ENCODE results near the gene SCN2B.
A peak's percentile ranks its signal among the peaks of the same experiment; 100 is the strongest.

The SCN2B gene

GRCh38 chr11:118214210-118214914 lies 37.9 kb upstream of the SCN2B start:
- peak; percentile 51 to 75 (median 68) for DNase-seq
- Histone ChIP-seq H3K27me3 (replicated peaks in 2 of 5; ENCODE audit: control insufficient read depth in 4 of 5, insufficient read depth in 5 of 5, low read length in 4 of 5) (no peaks in the 10 kb centered on the region), H3K4me1 (ENCODE audit: control extremely low read depth in 1 of 4, control insufficient read depth in 4 of 4, insufficient read depth in 4 of 4, low read length in 3 of 4) (peaks cover 42 to 77% (median 68%) of the 10 kb centered on the region in 4 experiments), H3K27ac (ENCODE audit: insufficient read depth in 1 of 2, low read depth in 1 of 2, low read length in 2 of 2, poor library complexity in 1 of 2, severe bottlenecking in 2 of 2) (peak overlapping the region; percentile 43 to 64), H3K36me3 (ENCODE audit: control insufficient read depth in 4 of 4, insufficient read depth in 4 of 4, low read length in 3 of 4) (peaks cover 0 to 25% (median 2%) of the 10 kb centered on the region in 4 experiments), H3K4me3 (ENCODE audit: control insufficient read depth in 1 of 7, extremely low read depth in 1 of 7, insufficient read depth in 4 of 7, low read depth in 2 of 7, low read length in 6 of 7) (peak overlapping the region in 6 of 7 experiments; percentile 2 to 56 (median 36)), H3K9me3 (ENCODE audit: control extremely low read depth in 1 of 5, control insufficient read depth in 4 of 5, insufficient read depth in 2 of 5, low read depth in 1 of 5, low read length in 4 of 5) (no peaks in the 10 kb centered on the region)
- POLR2A ChIA-PET, result interaction anchor here (0.8 to 1.3 kb wide), 5 partner anchors 10 to 70 kb away, joined by 3 to 4 read pairs (median 3); no protein-coding TSS in a partner anchor
- CTCF ChIA-PET, result interaction anchor here (0.7 to 7.1 kb wide), 16 partner anchors 8 to 131 kb away, joined by 3 to 42 read pairs (median 4); partner anchors contain the start of genes JAML and MPZL2
- WGBS (ENCODE audit: insufficient coverage), result 0% methylated on average over 5 of the region's 6 CpGs

GRCh38 chr11:118213781-118214180 lies 37.3 kb upstream of the SCN2B start:
- no peak for DNase-seq
- peaks cover 42 to 73% (median 66%) of the 10 kb centered on the region in 4 experiments for H3K4me1 ChIP-seq (ENCODE audit: control extremely low read depth in 1 of 4, control insufficient read depth in 4 of 4, insufficient read depth in 4 of 4, low read length in 3 of 4)
- no peaks in the 10 kb centered on the region for H3K27me3 ChIP-seq (replicated peaks in 2 of 5; ENCODE audit: control insufficient read depth in 4 of 5, insufficient read depth in 5 of 5, low read length in 4 of 5)
- ChIA-PET CTCF (interaction anchor here (0.9 to 7.1 kb wide), 16 partner anchors 8 to 132 kb away, joined by 3 to 42 read pairs (median 4); partner anchors contain the start of genes JAML and MPZL2), POLR2A (interaction anchor here (0.8 to 1.3 kb wide), 4 partner anchors 10 to 70 kb away, joined by 3 to 4 read pairs (median 4); no protein-coding TSS in a partner anchor)
- peaks cover 0 to 25% (median 2%) of the 10 kb centered on the region in 4 experiments for H3K36me3 ChIP-seq (ENCODE audit: control insufficient read depth in 4 of 4, insufficient read depth in 4 of 4, low read length in 3 of 4)
- H3K4me3 ChIP-seq (ENCODE audit: control insufficient read depth in 1 of 7, extremely low read depth in 1 of 7, insufficient read depth in 4 of 7, low read depth in 2 of 7, low read length in 6 of 7), result peak overlapping the region in 5 of 7 experiments; percentile 2 to 56 (median 32)
- no peaks in the 10 kb centered on the region for H3K9me3 ChIP-seq (ENCODE audit: control extremely low read depth in 1 of 5, control insufficient read depth in 4 of 5, insufficient read depth in 2 of 5, low read depth in 1 of 5, low read length in 4 of 5)
- 90% methylated on average over 2 of the region's 2 CpGs for WGBS (ENCODE audit: insufficient coverage)
- H3K27ac ChIP-seq (ENCODE audit: insufficient read depth in 1 of 2, low read depth in 1 of 2, low read length in 2 of 2, poor library complexity in 1 of 2, severe bottlenecking in 2 of 2), result peak overlapping the region; percentile 43 to 64

GRCh38 chr11:118213201-118213600 lies 36.8 kb upstream of the SCN2B start:
- Histone ChIP-seq H3K4me3 (ENCODE audit: control insufficient read depth in 1 of 7, extremely low read depth in 1 of 7, insufficient read depth in 4 of 7, low read depth in 2 of 7, low read length in 6 of 7) (peak overlapping the region in 4 of 7 experiments; percentile 2 to 45 (median 36)), H3K4me1 (ENCODE audit: control extremely low read depth in 1 of 4, control insufficient read depth in 4 of 4, insufficient read depth in 4 of 4, low read length in 3 of 4) (peaks cover 42 to 67% (median 65%) of the 10 kb centered on the region in 4 experiments), H3K27ac (ENCODE audit: insufficient read depth in 1 of 2, low read depth in 1 of 2, low read length in 2 of 2, poor library complexity in 1 of 2, severe bottlenecking in 2 of 2) (no peak overlapping the region), H3K36me3 (ENCODE audit: control insufficient read depth in 4 of 4, insufficient read depth in 4 of 4, low read length in 3 of 4) (peaks cover 0 to 25% (median 4%) of the 10 kb centered on the region in 4 experiments), H3K27me3 (replicated peaks in 2 of 5; ENCODE audit: control insufficient read depth in 4 of 5, insufficient read depth in 5 of 5, low read length in 4 of 5) (no peaks in the 10 kb centered on the region), H3K9me3 (ENCODE audit: control extremely low read depth in 1 of 5, control insufficient read depth in 4 of 5, insufficient read depth in 2 of 5, low read depth in 1 of 5, low read length in 4 of 5) (no peaks in the 10 kb centered on the region)
- WGBS (ENCODE audit: insufficient coverage), result 80% methylated on average over 3 of the region's 4 CpGs
- no peak for DNase-seq
- ChIA-PET POLR2A (interaction anchor here (1.2 to 1.3 kb wide), 2 partner anchors 11 to 29 kb away, joined by 3 to 4 read pairs; no protein-coding TSS in a partner anchor), CTCF (interaction anchor here (0.9 to 7.1 kb wide), 10 partner anchors 10 to 133 kb away, joined by 3 to 42 read pairs (median 7); partner anchors contain the start of gene JAML)

- peak in 2 of 3 donors; percentile 39 to 50 for DNase-seq
- H3K4me3 ChIP-seq (ENCODE audit: control insufficient read depth in 1 of 7, extremely low read depth in 1 of 7, insufficient read depth in 4 of 7, low read depth in 2 of 7, low read length in 6 of 7), result peak overlapping the region in 2 of 7 experiments; percentile 2 to 25
- H3K27me3 ChIP-seq (replicated peaks in 2 of 5; ENCODE audit: control insufficient read depth in 4 of 5, insufficient read depth in 5 of 5, low read length in 4 of 5), result no peaks in the 10 kb centered on the region
- CTCF ChIA-PET, result interaction anchor here (0.9 to 7.1 kb wide), 7 partner anchors 10 to 83 kb away, joined by 3 to 42 read pairs (median 7); partner anchors contain the start of gene JAML
- no peaks in the 10 kb centered on the region for H3K9me3 ChIP-seq (ENCODE audit: control extremely low read depth in 1 of 5, control insufficient read depth in 4 of 5, insufficient read depth in 2 of 5, low read depth in 1 of 5, low read length in 4 of 5)
- no peak overlapping the region for H3K27ac ChIP-seq (ENCODE audit: insufficient read depth in 1 of 2, low read depth in 1 of 2, low read length in 2 of 2, poor library complexity in 1 of 2, severe bottlenecking in 2 of 2)
- POLR2A ChIA-PET, result interaction anchor here (1.2 kb wide), 1 partner anchor 11 kb away, joined by 3 read pairs; no protein-coding TSS in a partner anchor
- H3K4me1 ChIP-seq (ENCODE audit: control extremely low read depth in 1 of 4, control insufficient read depth in 4 of 4, insufficient read depth in 4 of 4, low read length in 3 of 4), result peaks cover 41 to 63% (median 62%) of the 10 kb centered on the region in 4 experiments
- peaks cover 0 to 25% (median 4%) of the 10 kb centered on the region in 4 experiments for H3K36me3 ChIP-seq (ENCODE audit: control insufficient read depth in 4 of 4, insufficient read depth in 4 of 4, low read length in 3 of 4)
- 46% methylated on average over 2 of the region's 2 CpGs for WGBS (ENCODE audit: insufficient coverage)
Measured at GRCh38 chr11:118212781-118213191, 36.3 kb upstream of the SCN2B start.

GRCh38 chr11:118212131-118212725 lies 35.8 kb upstream of the SCN2B start:
- ChIA-PET POLR2A (no interaction called here), CTCF (interaction anchor here (1.0 to 7.1 kb wide), 11 partner anchors 10 to 83 kb away, joined by 3 to 42 read pairs (median 4); partner anchors contain the start of genes JAML and MPZL2)
- H3K9me3 ChIP-seq (ENCODE audit: control extremely low read depth in 1 of 5, control insufficient read depth in 4 of 5, insufficient read depth in 2 of 5, low read depth in 1 of 5, low read length in 4 of 5), result no peaks in the 10 kb centered on the region
- no peak overlapping the region for H3K27ac ChIP-seq (ENCODE audit: insufficient read depth in 1 of 2, low read depth in 1 of 2, low read length in 2 of 2, poor library complexity in 1 of 2, severe bottlenecking in 2 of 2)
- H3K4me3 ChIP-seq (ENCODE audit: control insufficient read depth in 1 of 7, extremely low read depth in 1 of 7, insufficient read depth in 4 of 7, low read depth in 2 of 7, low read length in 6 of 7), result peak overlapping the region in 1 of 7 experiments; percentile 25
- peaks cover 37 to 58% (median 56%) of the 10 kb centered on the region in 4 experiments for H3K4me1 ChIP-seq (ENCODE audit: control extremely low read depth in 1 of 4, control insufficient read depth in 4 of 4, insufficient read depth in 4 of 4, low read length in 3 of 4)
- WGBS (ENCODE audit: insufficient coverage), result 91% methylated on average over 6 of the region's 7 CpGs
- no peaks in the 10 kb centered on the region for H3K27me3 ChIP-seq (replicated peaks in 2 of 5; ENCODE audit: control insufficient read depth in 4 of 5, insufficient read depth in 5 of 5, low read length in 4 of 5)
- DNase-seq, result no peak
- H3K36me3 ChIP-seq (ENCODE audit: control insufficient read depth in 4 of 4, insufficient read depth in 4 of 4, low read length in 3 of 4), result peaks cover 0 to 25% (median 4%) of the 10 kb centered on the region in 4 experiments

GRCh38 chr11:118211006-118211405 lies 34.6 kb upstream of the SCN2B start:
- POLR2A ChIA-PET, result no interaction called here
- Histone ChIP-seq H3K4me3 (ENCODE audit: control insufficient read depth in 1 of 7, extremely low read depth in 1 of 7, insufficient read depth in 4 of 7, low read depth in 2 of 7, low read length in 6 of 7) (no peak overlapping the region), H3K27ac (ENCODE audit: insufficient read depth in 1 of 2, low read depth in 1 of 2, low read length in 2 of 2, poor library complexity in 1 of 2, severe bottlenecking in 2 of 2) (no peak overlapping the region), H3K27me3 (replicated peaks in 2 of 5; ENCODE audit: control insufficient read depth in 4 of 5, insufficient read depth in 5 of 5, low read length in 4 of 5) (no peaks in the 10 kb centered on the region), H3K36me3 (ENCODE audit: control insufficient read depth in 4 of 4, insufficient read depth in 4 of 4, low read length in 3 of 4) (peaks cover 0 to 25% (median 4%) of the 10 kb centered on the region in 4 experiments), H3K9me3 (ENCODE audit: control extremely low read depth in 1 of 5, control insufficient read depth in 4 of 5, insufficient read depth in 2 of 5, low read depth in 1 of 5, low read length in 4 of 5) (no peaks in the 10 kb centered on the region), H3K4me1 (ENCODE audit: control extremely low read depth in 1 of 4, control insufficient read depth in 4 of 4, insufficient read depth in 4 of 4, low read length in 3 of 4) (peaks cover 37 to 57% (median 55%) of the 10 kb centered on the region in 4 experiments)
- DNase-seq, result no peak
- no CpG with 5 or more reads among the region's 6 CpGs for WGBS (ENCODE audit: insufficient coverage)
- CTCF ChIA-PET, result interaction anchor here (1.0 to 7.1 kb wide), 10 partner anchors 8 to 85 kb away, joined by 3 to 42 read pairs (median 4); partner anchors contain the start of genes JAML and MPZL2
